Spleen (tissue), 11 donors: ENCODE results near the gene FKBP4. TPM values are rescaled to one million over a fixed set of nuclear protein-coding genes. Genes with fewer than 3 reads are reported as not detected.
A peak's percentile ranks its signal among the peaks of the same experiment; 100 is the strongest.

Experiments
- DNase-seq: peaks from one replicate; pipeline ENCODE4 v3.0.0-alpha.2; 2020
- H3K27ac ChIP-seq, 8 donors: fragments of 200-600 bp; sonication (generic) in 7 of 8; 1 replicate in 4 of 8; 2 replicates in 4 of 8; pipeline versions ENCODE4 v1.5.0 to v1.8.0; 2016 to 2021; ENCODE audit warnings: inconsistent platforms in 4 of 8, mild to moderate bottlenecking in 4 of 8, moderate library complexity in 1 of 8
- H3K27me3 ChIP-seq, 7 donors: fragments of 200-600 bp; sonication (generic) in 6 of 7; replicated peaks in 1 of 7; 1 replicate in 4 of 7; 2 replicates in 3 of 7; pipeline versions ENCODE4 v1.5.0 to v1.8.0; 2016 to 2021; ENCODE audit warnings: inconsistent platforms in 3 of 7, mild to moderate bottlenecking in 1 of 7
- H3K36me3 ChIP-seq, 6 donors: fragments of 200-600 bp; sonication (generic) in 5 of 6; 1 replicate in 4 of 6; 2 replicates in 2 of 6; pipeline versions ENCODE4 v1.5.0 to v1.8.0; 2016 to 2021; ENCODE audit warnings: inconsistent platforms in 2 of 6
- H3K4me1 ChIP-seq, 6 donors: fragments of 200-600 bp; sonication (generic) in 5 of 6; 1 replicate in 3 of 6; 2 replicates in 3 of 6; pipeline versions ENCODE4 v1.5.0 to v1.8.0; 2016 to 2021; ENCODE audit warnings: inconsistent platforms in 3 of 6
- H3K4me3 ChIP-seq, 8 donors: fragments of 200-600 bp; sonication (generic) in 7 of 8; 1 replicate in 4 of 8; 2 replicates in 4 of 8; pipeline versions ENCODE4 v1.5.0 to v1.8.0; 2016 to 2021; ENCODE audit warnings: inconsistent platforms in 4 of 8, mild to moderate bottlenecking in 4 of 8, moderate library complexity in 2 of 8
- H3K9me3 ChIP-seq, 8 donors: fragments of 200-600 bp; sonication (generic) in 7 of 8; 1 replicate in 4 of 8; 2 replicates in 4 of 8; pipeline versions ENCODE4 v1.5.0 to v1.8.0; 2016 to 2021; ENCODE audit warnings: inconsistent platforms in 4 of 8
- CTCF ChIP-seq, 11 experiments: fragments of 200-600 bp in 7 of 11; fragments of 450-650 bp in 4 of 11; sonication (generic) in 4 of 11; IDR thresholded peaks in 8 of 11; conservative IDR thresholded peaks in 3 of 11; 1 replicate in 7 of 11; 2 replicates in 4 of 11; pipeline versions ENCODE4 v1.4.0 to v1.8.0; 2016 to 2021; ENCODE audit warnings: antibody characterized with exemption in 11 of 11, inconsistent platforms in 4 of 11, mild to moderate bottlenecking in 1 of 11
- POLR2A ChIP-seq, 3 donors: fragments of 450-650 bp; IDR thresholded peaks; one replicate each; pipeline ENCODE4 v1.5.1; 2017; ENCODE audit warnings: antibody characterized with exemption in 3 of 3, mild to moderate bottlenecking in 1 of 3
- POLR2AphosphoS5 ChIP-seq, 3 donors: sonication (generic); formaldehyde crosslinking; IDR thresholded peaks; one replicate each; pipeline ENCODE4 v1.5.1; 2017; ENCODE audit warnings: antibody characterized with exemption in 3 of 3
- WGBS, 5 donors: extraction: QIAGEN DNeasy Blood & Tissue Kit in 3 of 5; methylation state at CpG; one replicate each; pipeline versions ENCODE4 v1.1.5 to v1.1.7; 2013 to 2018; 5-methylcytosine and 5-hydroxymethylcytosine counted together
- intact Hi-C: fragments of 100-400 bp; cut with DNase I; formaldehyde crosslinking; loops from one replicate; pipeline ENCODE4 v1.15.0; 2023; ENCODE audit warnings: low total_unique reads
- polyA plus RNA-seq, 3 donors: library from polyadenylated mRNA; stranded (reverse); fragments of 200-250 nt; gene quantifications; one replicate each; pipeline ENCODE4 v1.2.1, GENCODE V29; 2013
- total RNA-seq, 7 donors: library from RNA; depleted of rRNA in 3 of 7; stranded (reverse); fragments of >200 nt in 3 of 7; fragmentation: NEBNext Ultra II Directional in 4 of 7; extraction: Animal tissue kit (Norgen Biotek cat#: 25700) in 4 of 7; gene quantifications; one replicate each; pipeline versions ENCODE4 v1.1.0 to v1.2.1, GENCODE V29; 2016 to 2021
- donor health status: healthy with polysubstance abuse.
- donor health status: DM: no; HTN: no; CAD: no; lungs with moderate emphysema.
- donor health status: DM: no; HTN: no; CAD: no.
- donor health status: Bipolar disorder and iron deficiency.
- donor health status: healthy.
- donor health status: DM: no; HTN: no; CAD: no.
- donor health status: DM: yes; HTN: yes; CAD: no.

Gene FKBP4
- total and polyA plus RNA-seq, 10 donors, result 8.3 to 65.6 (median 25.4) TPM

GRCh38 chr12:2844786-2845185 lies 50.0 kb downstream of the FKBP4 start:
- no peak for DNase-seq
- Histone ChIP-seq H3K4me1 (peaks cover 0 to 21% (median 7%) of the 10 kb centered on the region in 6 donors), H3K9me3 (no peaks in the 10 kb centered on the region), H3K27me3 (no peaks in the 10 kb centered on the region), H3K27ac (peak overlapping the region in 4 of 8 donors; percentile 36 to 66 (median 49)), H3K36me3 (peaks cover 0 to 78% (median 2%) of the 10 kb centered on the region in 6 donors), H3K4me3 (no peak overlapping the region)
- 87 to 93% (median 91%) methylated on average over 9 of the region's 9 CpGs for WGBS, 5 donors
- TF ChIP-seq POLR2A (IDR thresholded peaks at IDR 0.05) (no peak), POLR2AphosphoS5 (IDR thresholded peaks at IDR 0.05) (no peak), CTCF (IDR thresholded peaks at IDR 0.05 in 8 of 11, conservative IDR thresholded peaks at IDR 0.05 in 3 of 11) (no peak)
- intact Hi-C loops, result no loop called here

GRCh38 chr12:2845280-2845679 lies 50.5 kb downstream of the FKBP4 start:
- peak overlapping the region in 4 of 8 donors; percentile 36 to 66 (median 49) for H3K27ac ChIP-seq
- H3K27me3 ChIP-seq, result no peaks in the 10 kb centered on the region
- TF ChIP-seq CTCF (IDR thresholded peaks at IDR 0.05 in 8 of 11, conservative IDR thresholded peaks at IDR 0.05 in 3 of 11), result no peak
- peak in 2 of 3 donors; percentile 31 to 73 for TF ChIP-seq POLR2AphosphoS5 (IDR thresholded peaks at IDR 0.05)
- peaks cover 0 to 21% (median 7%) of the 10 kb centered on the region in 6 donors for H3K4me1 ChIP-seq
- H3K4me3 ChIP-seq, result no peak overlapping the region
- intact Hi-C loops, result no loop called here
- 44 to 66% (median 53%) methylated on average over 3 to 6 of the region's 6 CpGs for WGBS, 5 donors
- no peaks in the 10 kb centered on the region for H3K9me3 ChIP-seq
- DNase-seq, result no peak
- H3K36me3 ChIP-seq, result peaks cover 0 to 76% (median 2%) of the 10 kb centered on the region in 6 donors

GRCh38 chr12:2851931-2852330 lies 57.2 kb downstream of the FKBP4 start:
- TF ChIP-seq POLR2AphosphoS5 (IDR thresholded peaks at IDR 0.05) (no peak), POLR2A (IDR thresholded peaks at IDR 0.05) (no peak), CTCF (IDR thresholded peaks at IDR 0.05 in 8 of 11, conservative IDR thresholded peaks at IDR 0.05 in 3 of 11) (no peak)
- no peaks in the 10 kb centered on the region for H3K9me3 ChIP-seq
- H3K27ac ChIP-seq, result no peak overlapping the region
- 87 to 95% (median 90%) methylated on average over 3 of the region's 3 CpGs for WGBS, 5 donors
- DNase-seq, result no peak
- H3K4me1 ChIP-seq, result peaks cover 0 to 5% (median 0%) of the 10 kb centered on the region in 6 donors
- no peaks in the 10 kb centered on the region for H3K27me3 ChIP-seq
- intact Hi-C loops, result no loop called here
- no peak overlapping the region for H3K4me3 ChIP-seq
- peaks cover 0 to 58% (median 0%) of the 10 kb centered on the region in 6 donors for H3K36me3 ChIP-seq

GRCh38 chr12:2853626-2854025 lies 58.9 kb downstream of the FKBP4 start:
- DNase-seq, result peak; percentile 87
- H3K9me3 ChIP-seq, result no peaks in the 10 kb centered on the region
- H3K27ac ChIP-seq, result no peak overlapping the region
- 26 to 33% (median 30%) methylated on average over 11 of the region's 11 CpGs for WGBS, 5 donors
- H3K36me3 ChIP-seq, result peaks cover 0 to 59% (median 7%) of the 10 kb centered on the region in 6 donors
- TF ChIP-seq POLR2A (IDR thresholded peaks at IDR 0.05) (no peak), CTCF (IDR thresholded peaks at IDR 0.05 in 8 of 11, conservative IDR thresholded peaks at IDR 0.05 in 3 of 11) (peak; percentile 21 to 85 (median 73)), POLR2AphosphoS5 (IDR thresholded peaks at IDR 0.05) (peak; percentile 21 to 64 (median 35))
- no peaks in the 10 kb centered on the region for H3K27me3 ChIP-seq
- intact Hi-C loops, result no loop called here
- H3K4me1 ChIP-seq, result peaks cover 0 to 5% (median 0%) of the 10 kb centered on the region in 6 donors
- no peak overlapping the region for H3K4me3 ChIP-seq

Other genes with a start within 250 kb of the FKBP4 start
- gene ITFG2, start 17.7 kb downstream of the FKBP4 start, total RNA-seq, result 10 to 100 TPM; 42.7 to 79.3 (median 55.0) TPM
- gene ITFG2, start 17.7 kb downstream of the FKBP4 start, polyA plus RNA-seq, result 10 to 100 TPM; 28.9 to 44.3 (median 41.4) TPM
- 10 to 100 TPM in 6 of 7 donors, 1 to 10 TPM in 1; 6.8 to 18.8 (median 10.7) TPM for gene NRIP2, start 40.1 kb downstream of the FKBP4 start, total RNA-seq
- gene NRIP2, start 40.1 kb downstream of the FKBP4 start, polyA plus RNA-seq, result 1 to 10 TPM; 1.3 to 2.6 (median 1.5) TPM
- gene TEX52, start 62.1 kb downstream of the FKBP4 start, total RNA-seq, result not detected
- gene TEX52, start 62.1 kb downstream of the FKBP4 start, polyA plus RNA-seq, result not detected
- 10 to 100 TPM in 1 of 7 donors, 1 to 10 TPM in 6; 1.8 to 10.2 (median 7.2) TPM for gene FOXM1, start 82.2 kb downstream of the FKBP4 start, total RNA-seq
- 1 to 10 TPM; 2.1 to 4.1 (median 3.7) TPM for gene FOXM1, start 82.2 kb downstream of the FKBP4 start, polyA plus RNA-seq
- 10 to 100 TPM; 15.9 to 26.0 (median 22.9) TPM for gene RHNO1, start 82.3 kb downstream of the FKBP4 start, total RNA-seq
- gene RHNO1, start 82.3 kb downstream of the FKBP4 start, polyA plus RNA-seq, result 10 to 100 TPM; 19.7 to 25.0 (median 23.6) TPM
- gene TULP3, start 95.9 kb downstream of the FKBP4 start, total RNA-seq, result 10 to 100 TPM in 6 of 7 donors, 1 to 10 TPM in 1; 9.6 to 15.7 (median 13.4) TPM
- 1 to 10 TPM; 3.5 to 6.8 (median 4.7) TPM for gene TULP3, start 95.9 kb downstream of the FKBP4 start, polyA plus RNA-seq
- 10 to 100 TPM; 14.2 to 24.2 (median 20.4) TPM for gene TEAD4, start 164.4 kb downstream of the FKBP4 start, total RNA-seq
- gene TEAD4, start 164.4 kb downstream of the FKBP4 start, polyA plus RNA-seq, result 10 to 100 TPM in 1 of 3 donors, 1 to 10 TPM in 2; 5.1 to 11.7 (median 5.3) TPM